SU-DHL-6 (cell line): Measurements from ENCODE around the gene AGAP1.

Experiments used
- H2AFZ ChIP-seq: fragments of 200-600 bp; sonication (generic); 2 replicates; pipeline ENCODE4 v1.6.1; 2014; ENCODE audit warnings: low read depth, mild to moderate bottlenecking, moderate library complexity, mixed read lengths, antibody characterized with exemption, low read length; ENCODE audit not compliant: severe bottlenecking
- H3F3A ChIP-seq: fragments of 200-600 bp; shearing (Covaris generic); 2 replicates; pipeline ENCODE4 v1.6.0; 2016; ENCODE audit warnings: antibody characterized with exemption, mild to moderate bottlenecking; ENCODE audit not compliant: insufficient read depth
- H3K27ac ChIP-seq: fragments of 200-600 bp; sonication (generic); 2 replicates; pipeline ENCODE4 v1.5.1; 2016; ENCODE audit warnings: low read depth, mild to moderate bottlenecking, low read length, moderate library complexity, mixed read lengths
- H3K27me3 ChIP-seq: fragments of 200-600 bp; sonication (generic), shearing (Covaris generic); 2 replicates; pipeline ENCODE4 v1.6.0; 2014; ENCODE audit warnings: mild to moderate bottlenecking, low read length
- H3K36me3 ChIP-seq: fragments of 200-600 bp; sonication (generic); 2 replicates; pipeline ENCODE4 v1.6.1; 2014; ENCODE audit warnings: mild to moderate bottlenecking, low read length, mixed read lengths
- H3K4me2 ChIP-seq: fragments of 300-600, 200-600 bp; shearing (Covaris generic), sonication (generic); 2 replicates; pipeline ENCODE4 v1.6.0; 2014; ENCODE audit warnings: low read length, low read depth, mild to moderate bottlenecking; ENCODE audit not compliant: poor library complexity, severe bottlenecking
- H3K4me3 ChIP-seq: fragments of 200-600 bp; sonication (generic); 2 replicates; pipeline ENCODE4 v1.5.1; 2014; ENCODE audit warnings: antibody characterized with exemption, low read length, mild to moderate bottlenecking, mixed read lengths; ENCODE audit not compliant: insufficient read depth, poor library complexity, severe bottlenecking
- H3K79me2 ChIP-seq: fragments of 200-600 bp; sonication (generic); 2 replicates; pipeline ENCODE4 v1.6.1; 2014; ENCODE audit warnings: mild to moderate bottlenecking, low read length, moderate library complexity; ENCODE audit not compliant: insufficient read depth
- H3K9ac ChIP-seq: fragments of 200-600 bp; sonication (generic); 2 replicates; pipeline ENCODE4 v1.7.0; 2014; ENCODE audit warnings: mild to moderate bottlenecking, low read length
- H3K9me2 ChIP-seq: fragments of 200-600 bp; sonication (generic); replicated peaks from 2 replicates; pipeline ENCODE4 v1.6.1; 2014; ENCODE audit warnings: low read length; ENCODE audit not compliant: insufficient read depth
- H3K9me3 ChIP-seq: fragments of 200-600 bp; sonication (generic); 2 replicates; pipeline ENCODE4 v1.6.1; 2014; ENCODE audit warnings: low read length, mixed read lengths; ENCODE audit not compliant: insufficient read depth
- H4K20me1 ChIP-seq: fragments of 200-600 bp; sonication (generic); 2 replicates; pipeline ENCODE4 v1.6.1; 2014; ENCODE audit warnings: low read depth, mild to moderate bottlenecking, antibody characterized with exemption, low read length, moderate library complexity, mixed read lengths
- EZH2phosphoT487 ChIP-seq: fragments of 200-600 bp; sonication (generic), shearing (Covaris generic); conservative IDR thresholded peaks from 2 replicates; pipeline ENCODE4 v1.6.1; 2018; ENCODE audit warnings: mild to moderate bottlenecking, antibody characterized with exemption, low read length, moderate library complexity, mixed read lengths
- TF ChIP-seq, protein P1 (sequence below): fragments of 200-600 bp; sonication (generic); IDR thresholded peaks from one replicate; pipeline ENCODE4 v1.5.1; 2017; ENCODE audit warnings: antibody characterized with exemption, mild to moderate bottlenecking, low read length, moderate library complexity; ENCODE audit not compliant: insufficient read depth, poor library complexity, severe bottlenecking

The AGAP1 gene

GRCh38 chr2:236010920-236011685, 517.3 kb downstream of the AGAP1 start:
- Histone ChIP-seq H3K27ac (no peak overlapping the region), H3K9me3 (no peaks in the 10 kb centered on the region), H3F3A (no peaks in the 10 kb centered on the region), H3K79me2 (no peaks in the 10 kb centered on the region), H3K36me3 (no peaks in the 10 kb centered on the region), H3K4me3 (no peak overlapping the region), H4K20me1 (no peaks in the 10 kb centered on the region), H2AFZ (no peak overlapping the region), H3K9me2 (no peaks in the 10 kb centered on the region), H3K9ac (no peak overlapping the region), H3K4me2 (no peak overlapping the region), H3K27me3 (no peaks in the 10 kb centered on the region)
- TF ChIP-seq, protein P1, sequence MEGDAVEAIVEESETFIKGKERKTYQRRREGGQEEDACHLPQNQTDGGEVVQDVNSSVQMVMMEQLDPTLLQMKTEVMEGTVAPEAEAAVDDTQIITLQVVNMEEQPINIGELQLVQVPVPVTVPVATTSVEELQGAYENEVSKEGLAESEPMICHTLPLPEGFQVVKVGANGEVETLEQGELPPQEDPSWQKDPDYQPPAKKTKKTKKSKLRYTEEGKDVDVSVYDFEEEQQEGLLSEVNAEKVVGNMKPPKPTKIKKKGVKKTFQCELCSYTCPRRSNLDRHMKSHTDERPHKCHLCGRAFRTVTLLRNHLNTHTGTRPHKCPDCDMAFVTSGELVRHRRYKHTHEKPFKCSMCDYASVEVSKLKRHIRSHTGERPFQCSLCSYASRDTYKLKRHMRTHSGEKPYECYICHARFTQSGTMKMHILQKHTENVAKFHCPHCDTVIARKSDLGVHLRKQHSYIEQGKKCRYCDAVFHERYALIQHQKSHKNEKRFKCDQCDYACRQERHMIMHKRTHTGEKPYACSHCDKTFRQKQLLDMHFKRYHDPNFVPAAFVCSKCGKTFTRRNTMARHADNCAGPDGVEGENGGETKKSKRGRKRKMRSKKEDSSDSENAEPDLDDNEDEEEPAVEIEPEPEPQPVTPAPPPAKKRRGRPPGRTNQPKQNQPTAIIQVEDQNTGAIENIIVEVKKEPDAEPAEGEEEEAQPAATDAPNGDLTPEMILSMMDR = no peak
- no peak for TF ChIP-seq EZH2phosphoT487

DNA sequence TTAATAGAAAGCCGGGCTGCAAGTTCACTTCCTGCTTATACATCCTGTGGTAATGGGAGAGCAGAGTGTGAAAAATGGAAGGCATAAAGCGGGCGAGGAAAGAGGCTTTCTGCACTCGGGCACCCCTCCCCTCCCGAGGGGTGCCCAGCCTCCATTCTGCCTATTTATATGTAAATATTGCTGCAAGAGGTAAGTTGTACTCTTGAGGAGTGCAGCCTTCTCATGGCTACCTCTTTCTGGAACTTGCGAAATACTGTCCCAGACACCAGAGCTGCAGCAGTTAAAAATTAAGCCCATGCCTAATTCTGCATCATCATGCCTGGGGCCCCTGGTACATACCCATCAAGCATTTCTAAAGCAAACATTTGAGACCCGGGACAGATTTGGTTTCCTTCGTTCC, 518.3 kb downstream of the AGAP1 start:
- Histone ChIP-seq H3K4me3 (no peak overlapping the region), H3K27me3 (no peaks in the 10 kb centered on the region), H3K4me2 (no peak overlapping the region), H2AFZ (no peak overlapping the region), H3K9me3 (no peaks in the 10 kb centered on the region), H4K20me1 (no peaks in the 10 kb centered on the region), H3K27ac (no peak overlapping the region), H3K79me2 (no peaks in the 10 kb centered on the region), H3K36me3 (no peaks in the 10 kb centered on the region), H3K9ac (no peak overlapping the region), H3F3A (no peaks in the 10 kb centered on the region), H3K9me2 (no peaks in the 10 kb centered on the region)
- TF ChIP-seq EZH2phosphoT487 = no peak
- TF ChIP-seq, protein P1 = no peak

DNA sequence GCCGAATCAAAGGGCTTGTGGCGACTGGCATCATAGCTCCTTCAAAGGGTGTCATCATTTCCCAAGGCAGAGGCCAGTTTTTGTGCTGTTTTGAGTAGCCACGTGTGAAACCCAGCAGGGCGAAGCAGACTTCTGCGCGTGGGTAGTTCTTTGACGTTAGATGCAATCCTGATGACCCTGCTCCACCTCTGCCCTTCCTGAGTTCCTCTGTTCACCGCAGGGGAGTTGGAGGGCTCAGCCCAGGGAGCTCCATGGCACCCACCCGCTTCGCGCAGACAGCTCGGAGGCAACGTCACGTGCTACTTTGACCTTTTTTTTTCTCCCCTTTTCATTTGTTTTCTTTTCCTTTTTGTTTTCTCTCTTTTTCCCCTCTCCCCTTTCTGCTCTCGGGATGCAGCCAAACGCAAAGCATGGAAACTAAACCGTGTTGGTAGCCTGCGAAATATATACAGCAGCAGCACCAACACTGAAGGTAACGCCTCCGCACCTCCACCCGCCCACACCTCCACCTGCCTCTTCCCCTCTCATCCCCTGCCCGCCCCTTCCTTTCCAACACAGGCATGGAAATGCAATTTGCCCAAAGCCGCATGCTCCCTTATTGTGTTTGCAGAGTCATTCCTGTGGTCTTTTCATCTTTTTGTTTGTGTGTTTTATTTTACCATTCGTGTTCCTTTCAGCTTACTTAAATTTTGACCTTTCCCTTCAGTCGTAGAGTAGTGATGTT, 520.7 kb downstream of the AGAP1 start:
- H3F3A ChIP-seq = no peaks in the 10 kb centered on the region
- no peaks in the 10 kb centered on the region for H3K27me3 ChIP-seq
- no peak overlapping the region for H2AFZ ChIP-seq
- no peaks in the 10 kb centered on the region for H3K9me2 ChIP-seq
- H3K27ac ChIP-seq = no peak overlapping the region
- no peak overlapping the region for H3K4me3 ChIP-seq
- TF ChIP-seq, protein P1 = no peak
- TF ChIP-seq EZH2phosphoT487 = no peak
- no peak overlapping the region for H3K4me2 ChIP-seq
- no peak overlapping the region for H3K9ac ChIP-seq
- H3K36me3 ChIP-seq = no peaks in the 10 kb centered on the region
- H3K79me2 ChIP-seq = no peaks in the 10 kb centered on the region
- H3K9me3 ChIP-seq = no peaks in the 10 kb centered on the region
- H4K20me1 ChIP-seq = no peaks in the 10 kb centered on the region
